Neural progenitor cell (in vitro differentiated cells): Measurements from ENCODE around the gene C2orf68. TPM values are rescaled to one million over a fixed set of nuclear protein-coding genes. Genes with fewer than 3 reads are reported as not detected.

ENCODE experiments used
- DNase-seq: peaks from one replicate; pipeline ENCODE4 v3.0.0-alpha.2; 2016; ENCODE audit warnings: low spot score
- H2AFZ ChIP-seq: fragments of 200-600 bp; sonication (generic); replicated peaks from 2 replicates; pipeline ENCODE4 v1.6.1; 2016; ENCODE audit warnings: antibody characterized with exemption
- H3F3A ChIP-seq: fragments of 200-600 bp; sonication (generic); 2 replicates; pipeline ENCODE4 v1.6.1; 2016; ENCODE audit warnings: antibody characterized with exemption, low read depth
- H3K27ac ChIP-seq: fragments of 200-600 bp; sonication (generic); 2 replicates; pipeline ENCODE4 v1.5.1; 2016; ENCODE audit warnings: mild to moderate bottlenecking
- H3K27me3 ChIP-seq: fragments of 200-600 bp; sonication (generic); 2 replicates; pipeline ENCODE4 v1.6.1; 2016; ENCODE audit warnings: mild to moderate bottlenecking, moderate library complexity
- H3K36me3 ChIP-seq: fragments of 200-600 bp; sonication (generic); 2 replicates; pipeline ENCODE4 v1.5.1; 2016
- H3K4me1 ChIP-seq: fragments of 200-600 bp; sonication (generic); 2 replicates; pipeline ENCODE4 v1.6.1; 2016; ENCODE audit warnings: mixed run types
- H3K4me2 ChIP-seq: fragments of 200-600 bp; sonication (generic); 2 replicates; pipeline ENCODE4 v1.6.1; 2016
- H3K4me3 ChIP-seq: fragments of 200-600 bp; sonication (generic); 2 replicates; pipeline ENCODE4 v1.5.1; 2016
- H3K79me2 ChIP-seq: fragments of 200-600 bp; sonication (generic); 2 replicates; pipeline ENCODE4 v1.6.1; 2016; ENCODE audit warnings: low read depth
- H3K9ac ChIP-seq: fragments of 200-600 bp; sonication (generic); 2 replicates; pipeline ENCODE4 v1.6.1; 2016
- H3K9me3 ChIP-seq: fragments of 200-600 bp; sonication (generic); 2 replicates; pipeline ENCODE4 v1.5.1; 2016; ENCODE audit warnings: low read depth
- H4K20me1 ChIP-seq: fragments of 200-600 bp; sonication (generic); 2 replicates; pipeline ENCODE4 v1.6.1; 2016; ENCODE audit warnings: low read depth
- H3K27ac Mint-ChIP-seq: 3 replicates; pipeline ENCODE4 v1.8.0; 2021; ENCODE audit warnings: mixed read lengths
- H3K27me3 Mint-ChIP-seq: 2 replicates; pipeline ENCODE4 v1.8.0; 2022; ENCODE audit warnings: low read depth, mild to moderate bottlenecking, inconsistent platforms, moderate library complexity, mixed read lengths; ENCODE audit not compliant: insufficient read depth
- H3K36me3 Mint-ChIP-seq: 3 replicates; pipeline ENCODE4 v1.8.0; 2021; ENCODE audit warnings: mixed read lengths
- H3K4me1 Mint-ChIP-seq: 3 replicates; pipeline ENCODE4 v1.8.0; 2021; ENCODE audit warnings: mixed read lengths
- H3K4me3 Mint-ChIP-seq: 3 replicates; pipeline ENCODE4 v1.8.0; 2021; ENCODE audit warnings: mild to moderate bottlenecking, moderate library complexity, mixed read lengths
- H3K9me3 Mint-ChIP-seq: 3 replicates; pipeline ENCODE4 v1.8.0; 2020; ENCODE audit warnings: mixed read lengths
- EZH2 ChIP-seq: fragments of 200-600 bp; sonication (generic); IDR thresholded peaks from 2 replicates; pipeline ENCODE4 v1.6.1; 2017; ENCODE audit warnings: antibody characterized with exemption, mild to moderate bottlenecking, moderate library complexity
- EZH2phosphoT487 ChIP-seq: fragments of 200-600 bp; sonication (generic); IDR thresholded peaks from 2 replicates; pipeline ENCODE4 v1.6.1; 2017; ENCODE audit warnings: antibody characterized with exemption
- total RNA-seq: library from RNA; depleted of rRNA; stranded (reverse); fragments of >200 nt; gene quantifications from 2 replicates; pipeline ENCODE4 v1.2.3, GENCODE V29; 2015; ENCODE audit warnings: low replicate concordance
- TF ChIP-seq, protein P1 (sequence below): fragments of 200-600 bp; sonication (generic); IDR thresholded peaks from 2 replicates; pipeline ENCODE4 v1.5.1; 2017; ENCODE audit warnings: antibody characterized with exemption, mild to moderate bottlenecking

Gene C2orf68
- total RNA-seq, 1 donor from 2014 or later, result 31.1 TPM

DNA sequence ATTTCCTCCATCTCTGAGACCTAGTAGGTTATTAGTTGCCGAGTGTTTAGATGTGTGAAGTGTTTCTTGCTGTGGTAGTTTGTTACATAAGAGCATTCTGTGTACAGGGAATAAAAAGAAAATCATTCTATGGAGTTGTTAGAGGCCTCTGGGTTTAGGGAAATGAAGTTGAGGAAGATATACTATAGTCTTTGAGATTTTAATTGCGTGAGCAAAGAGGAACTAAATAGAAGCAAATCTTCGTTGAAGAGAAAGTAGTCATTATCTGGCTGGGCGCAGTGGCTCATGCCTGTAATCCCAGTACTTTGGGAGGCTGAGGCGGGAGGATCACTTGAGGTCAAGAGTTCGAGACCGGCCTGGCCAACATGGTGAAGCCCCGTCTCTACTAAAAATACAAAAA is 23.1 kb upstream of the C2orf68 start:
- Histone ChIP-seq H3K79me2 (no peaks in the 10 kb centered on the region), H3K4me3 (no peak overlapping the region), H3K27ac (no peak overlapping the region), H2AFZ (no peak overlapping the region), H3F3A (peaks cover 24% of the 10 kb centered on the region), H3K4me2 (no peak overlapping the region), H4K20me1 (peaks cover 19% of the 10 kb centered on the region), H3K9me3 (no peaks in the 10 kb centered on the region), H3K4me1 (no peaks in the 10 kb centered on the region), H3K9ac (no peak overlapping the region), H3K27me3 (no peaks in the 10 kb centered on the region), H3K36me3 (peaks cover 16% of the 10 kb centered on the region)
- peaks cover 48% of the 10 kb centered on the region for H3K36me3 Mint-ChIP-seq
- no peaks in the 10 kb centered on the region for H3K9me3 Mint-ChIP-seq
- TF ChIP-seq, protein P1, sequence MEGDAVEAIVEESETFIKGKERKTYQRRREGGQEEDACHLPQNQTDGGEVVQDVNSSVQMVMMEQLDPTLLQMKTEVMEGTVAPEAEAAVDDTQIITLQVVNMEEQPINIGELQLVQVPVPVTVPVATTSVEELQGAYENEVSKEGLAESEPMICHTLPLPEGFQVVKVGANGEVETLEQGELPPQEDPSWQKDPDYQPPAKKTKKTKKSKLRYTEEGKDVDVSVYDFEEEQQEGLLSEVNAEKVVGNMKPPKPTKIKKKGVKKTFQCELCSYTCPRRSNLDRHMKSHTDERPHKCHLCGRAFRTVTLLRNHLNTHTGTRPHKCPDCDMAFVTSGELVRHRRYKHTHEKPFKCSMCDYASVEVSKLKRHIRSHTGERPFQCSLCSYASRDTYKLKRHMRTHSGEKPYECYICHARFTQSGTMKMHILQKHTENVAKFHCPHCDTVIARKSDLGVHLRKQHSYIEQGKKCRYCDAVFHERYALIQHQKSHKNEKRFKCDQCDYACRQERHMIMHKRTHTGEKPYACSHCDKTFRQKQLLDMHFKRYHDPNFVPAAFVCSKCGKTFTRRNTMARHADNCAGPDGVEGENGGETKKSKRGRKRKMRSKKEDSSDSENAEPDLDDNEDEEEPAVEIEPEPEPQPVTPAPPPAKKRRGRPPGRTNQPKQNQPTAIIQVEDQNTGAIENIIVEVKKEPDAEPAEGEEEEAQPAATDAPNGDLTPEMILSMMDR, result no peak
- no peak for TF ChIP-seq EZH2
- TF ChIP-seq EZH2phosphoT487, result no peak
- H3K27me3 Mint-ChIP-seq, result no peaks in the 10 kb centered on the region
- DNase-seq, result no peak
- H3K4me1 Mint-ChIP-seq, result no peaks in the 10 kb centered on the region
- no peak overlapping the region for H3K4me3 Mint-ChIP-seq
- no peak overlapping the region for H3K27ac Mint-ChIP-seq

DNA sequence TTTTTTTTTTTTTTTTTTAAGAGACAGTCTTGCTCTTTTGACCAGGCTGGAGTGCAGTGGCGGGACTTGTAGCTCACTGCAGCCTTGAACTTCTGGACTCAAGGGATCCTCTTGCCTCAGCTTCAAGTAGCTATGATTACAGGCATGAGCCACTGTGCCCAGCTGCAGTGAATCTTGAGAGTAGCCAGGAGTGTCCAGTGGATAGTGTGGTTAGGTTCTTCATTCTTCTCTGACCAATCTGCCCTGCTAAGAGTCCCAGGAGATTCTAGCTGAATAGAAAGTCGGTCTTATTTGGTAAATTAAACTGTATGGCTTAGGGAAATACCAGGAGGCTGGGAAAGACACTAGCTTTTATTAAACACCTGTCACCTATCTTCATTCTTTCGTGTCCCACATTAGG is 19.4 kb upstream of the C2orf68 start:
- Mint-ChIP-seq H3K4me1 (no peaks in the 10 kb centered on the region), H3K27ac (no peak overlapping the region), H3K27me3 (no peaks in the 10 kb centered on the region), H3K9me3 (no peaks in the 10 kb centered on the region), H3K36me3 (peaks cover 37% of the 10 kb centered on the region), H3K4me3 (no peak overlapping the region)
- Histone ChIP-seq H4K20me1 (no peaks in the 10 kb centered on the region), H2AFZ (no peak overlapping the region), H3K27ac (no peak overlapping the region), H3K4me3 (no peak overlapping the region), H3F3A (peaks cover 9% of the 10 kb centered on the region), H3K9me3 (no peaks in the 10 kb centered on the region), H3K79me2 (no peaks in the 10 kb centered on the region), H3K4me2 (no peak overlapping the region), H3K27me3 (no peaks in the 10 kb centered on the region), H3K4me1 (no peaks in the 10 kb centered on the region), H3K36me3 (peaks cover 6% of the 10 kb centered on the region), H3K9ac (no peak overlapping the region)
- DNase-seq, result no peak
- TF ChIP-seq EZH2, result no peak
- TF ChIP-seq EZH2phosphoT487, result no peak
- TF ChIP-seq, protein P1, result no peak

DNA sequence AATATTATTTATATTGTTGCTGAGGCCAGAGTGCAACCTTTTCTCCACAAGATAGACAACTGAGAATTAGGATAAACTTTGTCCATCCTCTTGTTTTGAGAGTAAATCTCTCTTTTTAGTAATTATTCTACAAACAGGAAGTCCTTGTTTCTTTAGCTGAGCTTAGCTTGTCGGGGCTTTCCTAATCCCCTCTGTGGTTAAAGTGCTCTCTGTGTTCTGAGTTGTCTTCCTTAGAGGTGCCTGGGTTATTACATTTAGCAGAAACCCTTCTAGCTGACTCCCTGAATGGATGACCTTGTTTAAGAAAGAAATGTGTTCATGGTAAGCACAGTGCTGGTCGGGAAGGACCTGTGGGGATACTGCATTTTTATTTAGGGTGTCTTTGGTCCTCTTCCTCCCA is 16.8 kb upstream of the C2orf68 start:
- H3K4me3 Mint-ChIP-seq, result no peak overlapping the region
- no peaks in the 10 kb centered on the region for H3F3A ChIP-seq
- DNase-seq, result no peak
- no peaks in the 10 kb centered on the region for H3K9me3 Mint-ChIP-seq
- H3K4me1 Mint-ChIP-seq, result no peaks in the 10 kb centered on the region
- H3K4me1 ChIP-seq, result no peaks in the 10 kb centered on the region
- no peak overlapping the region for H3K4me3 ChIP-seq
- no peaks in the 10 kb centered on the region for H3K79me2 ChIP-seq
- peaks cover 36% of the 10 kb centered on the region for H3K36me3 Mint-ChIP-seq
- no peaks in the 10 kb centered on the region for H3K9me3 ChIP-seq
- H3K36me3 ChIP-seq, result peaks cover 11% of the 10 kb centered on the region
- TF ChIP-seq, protein P1, result no peak
- TF ChIP-seq EZH2phosphoT487 (no peak), EZH2 (no peak)
- no peak overlapping the region for H3K27ac ChIP-seq
- no peak overlapping the region for H3K4me2 ChIP-seq
- no peaks in the 10 kb centered on the region for H3K27me3 Mint-ChIP-seq
- H4K20me1 ChIP-seq, result no peaks in the 10 kb centered on the region
- no peak overlapping the region for H3K27ac Mint-ChIP-seq
- H3K9ac ChIP-seq, result no peak overlapping the region
- H2AFZ ChIP-seq, result no peak overlapping the region
- no peaks in the 10 kb centered on the region for H3K27me3 ChIP-seq
